CD14-positive monocyte (primary cell): ENCODE data around the gene MAST4. TPM values are rescaled to one million over a fixed set of nuclear protein-coding genes. Genes with fewer than 3 reads are reported as not detected.

ENCODE experiments used
- DNase-seq, 3 donors: peaks; one replicate each; pipeline ENCODE4 v3.0.0-alpha.2; 2011 to 2022
- H2AFZ ChIP-seq: 2 replicates; pipeline ENCODE4 v1.6.0; 2012; ENCODE audit warnings: mild to moderate bottlenecking, low read depth, low read length, inconsistent platforms; ENCODE audit not compliant: insufficient read depth, poor library complexity, severe bottlenecking
- H3K27ac ChIP-seq, 2 donors: 1 replicate in 1 of 2; 2 replicates in 1 of 2; pipeline ENCODE4 v1.5.1; 2012 to 2013; ENCODE audit warnings: low read length in 2 of 2, control low read depth in 1 of 2, inconsistent platforms in 1 of 2, low read depth in 1 of 2, mild to moderate bottlenecking in 1 of 2
- H3K27me3 ChIP-seq, 2 donors: one replicate each; pipeline versions ENCODE4 v1.6.0 to v1.6.1; 2011 to 2013; ENCODE audit warnings: low read length in 2 of 2; ENCODE audit not compliant: control insufficient read depth in 2 of 2, insufficient read depth in 2 of 2
- H3K36me3 ChIP-seq, 2 donors: replicated peaks in 1 of 2; 1 replicate in 1 of 2; 2 replicates in 1 of 2; pipeline versions ENCODE4 v1.5.1 to v1.6.1; 2012 to 2013; ENCODE audit warnings: low read length in 2 of 2, control low read depth in 1 of 2, inconsistent platforms in 1 of 2, mild to moderate bottlenecking in 1 of 2; ENCODE audit not compliant: insufficient read depth in 2 of 2, control insufficient read depth in 1 of 2
- H3K4me1 ChIP-seq, 2 donors: 1 replicate in 1 of 2; 2 replicates in 1 of 2; pipeline versions ENCODE4 v1.5.1 to v1.6.1; 2012 to 2013; ENCODE audit warnings: low read length in 2 of 2, control low read depth in 1 of 2, inconsistent platforms in 1 of 2, mild to moderate bottlenecking in 1 of 2, moderate library complexity in 1 of 2; ENCODE audit not compliant: insufficient read depth in 2 of 2, control insufficient read depth in 1 of 2
- H3K4me2 ChIP-seq: replicated peaks from 2 replicates; pipeline ENCODE3; 2012; ENCODE audit warnings: low read length, moderate library complexity, mild to moderate bottlenecking; ENCODE audit not compliant: poor library complexity, severe bottlenecking; ENCODE audit errors: extremely low read depth
- H3K4me3 ChIP-seq, 3 experiments: fragments of 200-600 bp in 1 of 3; sonication (generic) in 1 of 3; replicated peaks in 1 of 3; 1 replicate in 2 of 3; 2 replicates in 1 of 3; pipeline ENCODE4 v1.5.1; 2011 to 2013; ENCODE audit warnings: low read length in 3 of 3, mild to moderate bottlenecking in 3 of 3, control low read depth in 2 of 3, low read depth in 2 of 3, inconsistent platforms in 1 of 3, moderate library complexity in 1 of 3
- H3K79me2 ChIP-seq: 2 replicates; pipeline ENCODE4 v1.6.0; 2012; ENCODE audit warnings: mild to moderate bottlenecking, control low read depth, inconsistent platforms, low read length, moderate library complexity; ENCODE audit not compliant: insufficient read depth
- H3K9ac ChIP-seq: 2 replicates; pipeline ENCODE4 v1.6.0; 2017; ENCODE audit warnings: low read length, mild to moderate bottlenecking; ENCODE audit not compliant: insufficient read depth, poor library complexity, severe bottlenecking
- H3K9me3 ChIP-seq, 2 donors: replicated peaks in 1 of 2; 1 replicate in 1 of 2; 2 replicates in 1 of 2; pipeline versions ENCODE4 v1.5.1 to v1.6.1; 2012 to 2013; ENCODE audit warnings: low read length in 2 of 2, control low read depth in 1 of 2; ENCODE audit not compliant: control insufficient read depth in 1 of 2, insufficient read depth in 1 of 2
- H4K20me1 ChIP-seq: 2 replicates; pipeline ENCODE4 v1.6.0; 2012; ENCODE audit warnings: mild to moderate bottlenecking, low read length, control low read depth, moderate library complexity; ENCODE audit not compliant: insufficient read depth
- H3K27ac Mint-ChIP-seq, 7 donors: one replicate each; pipeline ENCODE4 v1.8.0; 2020; ENCODE audit warnings: mild to moderate bottlenecking in 7 of 7, mixed read lengths in 7 of 7, moderate library complexity in 6 of 7, inconsistent platforms in 2 of 7
- H3K27me3 Mint-ChIP-seq, 3 donors: one replicate each; pipeline ENCODE4 v1.8.0; 2021 to 2022; ENCODE audit warnings: low read depth in 3 of 3, mild to moderate bottlenecking in 3 of 3, mixed read lengths in 3 of 3, moderate library complexity in 3 of 3, inconsistent platforms in 1 of 3
- H3K36me3 Mint-ChIP-seq, 2 donors: one replicate each; pipeline ENCODE4 v1.8.0; 2020; ENCODE audit warnings: mixed read lengths in 2 of 2, inconsistent platforms in 1 of 2, mild to moderate bottlenecking in 1 of 2
- H3K4me1 Mint-ChIP-seq: one replicate; pipeline ENCODE4 v1.8.0; 2020; ENCODE audit warnings: mild to moderate bottlenecking, mixed read lengths
- H3K4me3 Mint-ChIP-seq, 2 donors: one replicate each; pipeline ENCODE4 v1.8.0; 2020; ENCODE audit warnings: mild to moderate bottlenecking in 2 of 2, mixed read lengths in 2 of 2, moderate library complexity in 1 of 2
- H3K9me3 Mint-ChIP-seq, 7 donors: one replicate each; pipeline ENCODE4 v1.8.0; 2020 to 2022; ENCODE audit warnings: mixed read lengths in 7 of 7, mild to moderate bottlenecking in 6 of 7, moderate library complexity in 6 of 7, inconsistent platforms in 2 of 7
- WGBS: methylation state at CpG from one replicate; pipeline ENCODE4 v1.1.5; 2013; ENCODE audit warnings: missing lambda C conversion rate; ENCODE audit not compliant: insufficient coverage; 5-methylcytosine and 5-hydroxymethylcytosine counted together
- intact Hi-C, 2 donors: fragments of 100-400 bp; cut with micrococcal nuclease; formaldehyde crosslinking; loops; one replicate each; pipeline versions ENCODE4 v1.15.0 to v1.15.1; 2023
- polyA plus RNA-seq, 3 donors: library from polyadenylated mRNA; depleted of rRNA in 1 of 3; unstranded in 2 of 3; stranded (reverse) in 1 of 3; fragments of 300-500 nt in 2 of 3; fragments of >200 nt in 1 of 3; fragmentation: Illumina TruSeq in 2 of 3; gene quantifications; 1 replicate in 2 of 3; 2 replicates in 1 of 3; pipeline ENCODE4 v1.2.3, GENCODE V29; 2012 to 2021
- TF ChIP-seq, protein P1 (sequence below): fragments of 200-600 bp; IDR thresholded peaks from one replicate; pipeline ENCODE4 v1.8.0; 2022; ENCODE audit warnings: antibody characterized with exemption, mild to moderate bottlenecking

The MAST4 gene
- polyA plus RNA-seq, 3 donors, result 0.03 to 0.24 TPM; not detected in 1

- H3K9me3 ChIP-seq, result no peaks in the 10 kb centered on the region
- H3K27ac ChIP-seq, result no peak overlapping the region
- Mint-ChIP-seq H3K4me1 (peaks cover 9% of the 10 kb centered on the region), H3K4me3 (no peak overlapping the region), H3K27me3 (peaks cover 0 to 7% (median 3%) of the 10 kb centered on the region in 3 donors), H3K36me3 (no peaks in the 10 kb centered on the region), H3K9me3 (peaks cover 0 to 2% (median 0%) of the 10 kb centered on the region in 7 donors), H3K27ac (no peak overlapping the region)
- WGBS, result 78% methylated on average over 3 of the region's 3 CpGs
- H3K4me3 ChIP-seq, result no peak overlapping the region
- no peaks in the 10 kb centered on the region for H3K36me3 ChIP-seq
- TF ChIP-seq, protein P1, sequence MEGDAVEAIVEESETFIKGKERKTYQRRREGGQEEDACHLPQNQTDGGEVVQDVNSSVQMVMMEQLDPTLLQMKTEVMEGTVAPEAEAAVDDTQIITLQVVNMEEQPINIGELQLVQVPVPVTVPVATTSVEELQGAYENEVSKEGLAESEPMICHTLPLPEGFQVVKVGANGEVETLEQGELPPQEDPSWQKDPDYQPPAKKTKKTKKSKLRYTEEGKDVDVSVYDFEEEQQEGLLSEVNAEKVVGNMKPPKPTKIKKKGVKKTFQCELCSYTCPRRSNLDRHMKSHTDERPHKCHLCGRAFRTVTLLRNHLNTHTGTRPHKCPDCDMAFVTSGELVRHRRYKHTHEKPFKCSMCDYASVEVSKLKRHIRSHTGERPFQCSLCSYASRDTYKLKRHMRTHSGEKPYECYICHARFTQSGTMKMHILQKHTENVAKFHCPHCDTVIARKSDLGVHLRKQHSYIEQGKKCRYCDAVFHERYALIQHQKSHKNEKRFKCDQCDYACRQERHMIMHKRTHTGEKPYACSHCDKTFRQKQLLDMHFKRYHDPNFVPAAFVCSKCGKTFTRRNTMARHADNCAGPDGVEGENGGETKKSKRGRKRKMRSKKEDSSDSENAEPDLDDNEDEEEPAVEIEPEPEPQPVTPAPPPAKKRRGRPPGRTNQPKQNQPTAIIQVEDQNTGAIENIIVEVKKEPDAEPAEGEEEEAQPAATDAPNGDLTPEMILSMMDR, result no peak
- no peak for DNase-seq
- H4K20me1 ChIP-seq, result no peaks in the 10 kb centered on the region
- H2AFZ ChIP-seq, result no peak overlapping the region
- H3K4me2 ChIP-seq, result no peak overlapping the region
- no peaks in the 10 kb centered on the region for H3K79me2 ChIP-seq
- H3K9ac ChIP-seq, result no peak overlapping the region
- no peaks in the 10 kb centered on the region for H3K4me1 ChIP-seq
- intact Hi-C loops, result loop anchor here in 1 of 2 donors (10.0 kb wide), 1 partner anchor 48 kb away; no protein-coding TSS in a partner anchor
- no peaks in the 10 kb centered on the region for H3K27me3 ChIP-seq
These were observed 286.5 kb downstream of the MAST4 start for GRCh38 chr5:66882606-66883227.

DNA sequence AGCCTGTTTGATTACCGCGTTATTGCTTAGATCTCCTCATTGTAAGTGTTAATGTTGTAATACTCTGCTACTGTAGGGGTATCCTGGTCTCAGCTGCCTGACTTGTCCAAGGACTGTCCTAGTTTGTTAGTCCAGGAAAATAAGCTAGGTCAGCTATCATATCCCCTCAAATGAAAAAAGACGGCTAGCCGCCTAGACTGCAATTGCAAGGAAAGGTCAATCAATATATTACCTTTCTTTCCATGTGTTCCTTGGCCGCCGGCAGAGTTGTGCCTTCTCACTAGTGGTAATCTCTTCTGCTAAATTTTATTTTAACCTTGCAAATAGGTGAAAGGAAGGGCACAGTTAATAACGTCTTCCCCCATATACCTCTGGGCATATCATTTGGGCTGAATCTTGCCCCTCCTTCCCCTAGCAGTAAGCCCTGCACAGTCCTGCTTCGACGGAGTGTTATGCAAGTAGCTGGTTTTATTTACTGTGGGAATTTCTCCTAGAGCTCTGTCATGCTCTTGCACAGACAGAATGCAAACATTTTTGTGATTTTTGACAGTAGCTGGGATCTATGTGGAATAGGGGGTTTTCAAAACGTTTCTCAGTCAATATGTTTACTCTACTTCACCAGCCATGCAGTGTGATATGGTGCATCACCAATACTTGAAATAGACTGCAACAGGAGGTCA lies 288.5 kb downstream of the MAST4 start:
- no peak overlapping the region for H3K27ac Mint-ChIP-seq
- no CpG with 5 or more reads among the region's 10 CpGs for WGBS
- H3K9me3 Mint-ChIP-seq, result no peaks in the 10 kb centered on the region
- H3K9me3 ChIP-seq, result no peaks in the 10 kb centered on the region
- peaks cover 11% of the 10 kb centered on the region for H3K4me1 Mint-ChIP-seq
- no peaks in the 10 kb centered on the region for H3K36me3 ChIP-seq
- H2AFZ ChIP-seq, result no peak overlapping the region
- no peak overlapping the region for H3K27ac ChIP-seq
- no peak overlapping the region for H3K9ac ChIP-seq
- H3K4me3 ChIP-seq, result no peak overlapping the region
- intact Hi-C loops, result loop anchor here in 1 of 2 donors (10.0 kb wide), 1 partner anchor 50 kb away; no protein-coding TSS in a partner anchor
- H3K27me3 ChIP-seq, result no peaks in the 10 kb centered on the region
- H3K27me3 Mint-ChIP-seq, result peaks cover 0 to 3% (median 0%) of the 10 kb centered on the region in 3 donors
- H3K79me2 ChIP-seq, result no peaks in the 10 kb centered on the region
- TF ChIP-seq, protein P1, result no peak
- no peaks in the 10 kb centered on the region for H4K20me1 ChIP-seq
- H3K36me3 Mint-ChIP-seq, result no peaks in the 10 kb centered on the region
- no peak for DNase-seq
- H3K4me2 ChIP-seq, result no peak overlapping the region
- H3K4me3 Mint-ChIP-seq, result no peak overlapping the region
- no peaks in the 10 kb centered on the region for H3K4me1 ChIP-seq
